ENCODE data around the gene TBC1D24. TPM values are rescaled to one million over a fixed set of nuclear protein-coding genes. Genes with fewer than 3 reads are reported as not detected.

Gene TBC1D24
- total RNA-seq, 4 donors from 2014 or later, result 5.6 to 16.2 (median 13.6) TPM

GRCh38 chr16:2468725-2469398 lies 6.1 kb upstream of the TBC1D24 start:
- Histone ChIP-seq H3K27ac (no peak overlapping the region), H3K36me3 (no peaks in the 10 kb centered on the region), H3K9me3 (no peaks in the 10 kb centered on the region), H3K4me1 (peaks cover 0 to 51% (median 33%) of the 10 kb centered on the region in 4 donors), H3K4me3 (peak overlapping the region in 3 of 4 donors; percentile 46 to 56 (median 54)), H3K27me3 (peaks cover 0 to 37% of the 10 kb centered on the region in 2 donors)
- TF ChIP-seq POLR2A (IDR thresholded peaks at IDR 0.05) (no peak), CTCF (IDR thresholded peaks at IDR 0.05) (no peak)
- peak in 2 of 3 donors; percentile 45 to 62 for DNase-seq

GRCh38 chr16:2469399-2470233 lies 5.3 kb upstream of the TBC1D24 start:
- peaks cover 0 to 37% of the 10 kb centered on the region in 2 donors for H3K27me3 ChIP-seq
- TF ChIP-seq POLR2A (IDR thresholded peaks at IDR 0.05), result no peak
- no peak for TF ChIP-seq CTCF (IDR thresholded peaks at IDR 0.05)
- DNase-seq, result no peak
- H3K9me3 ChIP-seq, result no peaks in the 10 kb centered on the region
- no peaks in the 10 kb centered on the region for H3K36me3 ChIP-seq
- H3K4me1 ChIP-seq, result peaks cover 0 to 57% (median 33%) of the 10 kb centered on the region in 4 donors
- no peak overlapping the region for H3K27ac ChIP-seq
- H3K4me3 ChIP-seq, result no peak overlapping the region

- H3K36me3 ChIP-seq, result no peaks in the 10 kb centered on the region
- H3K4me1 ChIP-seq, result peaks cover 0 to 60% (median 33%) of the 10 kb centered on the region in 4 donors
- no peak for DNase-seq
- TF ChIP-seq POLR2A (IDR thresholded peaks at IDR 0.05), result no peak
- TF ChIP-seq CTCF (IDR thresholded peaks at IDR 0.05), result no peak
- peaks cover 0 to 37% of the 10 kb centered on the region in 2 donors for H3K27me3 ChIP-seq
- no peak overlapping the region for H3K4me3 ChIP-seq
- H3K9me3 ChIP-seq, result no peaks in the 10 kb centered on the region
- H3K27ac ChIP-seq, result no peak overlapping the region
Observed at GRCh38 chr16:2470234-2470601, 4.7 kb upstream of the TBC1D24 start.

GRCh38 chr16:2470603-2471015 lies 4.3 kb upstream of the TBC1D24 start:
- Histone ChIP-seq H3K4me3 (no peak overlapping the region), H3K27me3 (peaks cover 0 to 37% of the 10 kb centered on the region in 2 donors), H3K36me3 (no peaks in the 10 kb centered on the region), H3K9me3 (no peaks in the 10 kb centered on the region), H3K4me1 (peaks cover 0 to 63% (median 34%) of the 10 kb centered on the region in 4 donors), H3K27ac (no peak overlapping the region)
- no peak for DNase-seq
- TF ChIP-seq CTCF (IDR thresholded peaks at IDR 0.05) (no peak), POLR2A (IDR thresholded peaks at IDR 0.05) (no peak)

- H3K27me3 ChIP-seq, result peaks cover 0 to 37% of the 10 kb centered on the region in 2 donors
- H3K9me3 ChIP-seq, result no peaks in the 10 kb centered on the region
- H3K4me1 ChIP-seq, result peaks cover 0 to 68% (median 36%) of the 10 kb centered on the region in 4 donors
- H3K36me3 ChIP-seq, result no peaks in the 10 kb centered on the region
- no peak for DNase-seq
- H3K4me3 ChIP-seq, result peak within 1 kb of the TSS in 3 of 4 donors; percentile 21 to 30 (median 26)
- no peak within 1 kb of the TSS for H3K27ac ChIP-seq
- no peak for TF ChIP-seq POLR2A (IDR thresholded peaks at IDR 0.05)
- TF ChIP-seq CTCF (IDR thresholded peaks at IDR 0.05), result no peak
Observed at GRCh38 chr16:2471016-2471652, 3.8 kb upstream of the TBC1D24 start, which contains the start of gene NTN3. Gene NTN3, plus strand, starts transcription at chr16:2471297. Its CDS starts 405 bp downstream, at chr16:2471702.
